Bronchial epithelial cell (primary cell): ENCODE results near the gene GABRB3. TPM values are rescaled to one million over a fixed set of nuclear protein-coding genes. Genes with fewer than 3 reads are reported as not detected.

ENCODE experiments used
- DNase-seq: peaks from one replicate; pipeline ENCODE4 v3.0.0-alpha.2; 2010; ENCODE audit warnings: low read depth
- FAIRE-seq: peaks from 2 replicates; lab custom pipeline; 2011; peaks lifted over from hg19 to GRCh38; lab: Jason Lieb, UNC
- H3K27me3 ChIP-seq: 2 replicates; pipeline ENCODE4 v1.5.1; 2011; ENCODE audit warnings: low read length; ENCODE audit not compliant: control insufficient read depth, insufficient read depth
- H3K36me3 ChIP-seq: 2 replicates; pipeline ENCODE4 v1.5.1; 2011; ENCODE audit warnings: low read length; ENCODE audit not compliant: control insufficient read depth, insufficient read depth
- H3K4me3 ChIP-seq: 2 replicates; pipeline ENCODE4 v1.5.1; 2011; ENCODE audit warnings: mild to moderate bottlenecking, low read depth, low read length, control low read depth
- CTCF ChIP-seq: IDR thresholded peaks from 2 replicates; pipeline ENCODE4 v1.5.1; 2011; ENCODE audit warnings: mild to moderate bottlenecking, moderate library complexity, low read length, control low read depth, inconsistent platforms; ENCODE audit not compliant: insufficient read depth, severe bottlenecking
- total RNA-seq: library from RNA; depleted of rRNA; stranded (reverse); fragments of >200 nt; gene quantifications from 2 replicates; pipeline ENCODE4 v1.2.1, GENCODE V29; 2014

The GABRB3 gene
- total RNA-seq, 1 donor from 2014 or later, result 1.1 TPM

DNA sequence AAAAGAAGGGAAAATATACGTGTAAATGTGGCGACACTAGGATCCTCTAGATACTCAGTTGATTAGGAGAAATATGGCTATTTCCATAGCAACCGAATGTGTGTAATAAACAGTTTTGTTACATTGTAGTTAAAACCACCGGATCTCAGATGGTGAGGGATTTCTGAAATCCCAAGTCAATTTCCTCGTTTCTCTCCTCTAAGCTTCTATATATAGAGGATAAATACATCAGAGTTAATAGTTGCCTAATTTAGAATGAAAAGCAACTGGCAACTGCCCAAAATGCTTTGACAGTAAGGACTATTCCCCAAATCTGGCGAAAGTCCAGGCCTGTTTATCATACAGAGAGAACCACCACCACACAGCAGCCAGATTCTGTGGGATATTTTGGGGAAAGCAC, 112.6 kb downstream of the GABRB3 start:
- Histone ChIP-seq H3K27me3 (no peaks in the 10 kb centered on the region), H3K36me3 (no peaks in the 10 kb centered on the region), H3K4me3 (no peak overlapping the region)
- TF ChIP-seq CTCF, result no peak
- FAIRE-seq (no peak), DNase-seq (no peak)

- FAIRE-seq, result no peak
- H3K4me3 ChIP-seq, result no peak overlapping the region
- TF ChIP-seq CTCF, result no peak
- no peaks in the 10 kb centered on the region for H3K36me3 ChIP-seq
- H3K27me3 ChIP-seq, result no peaks in the 10 kb centered on the region
- no peak for DNase-seq
These were observed 114.6 kb downstream of the GABRB3 start for GRCh38 chr15:26658290-26658689.

DNA sequence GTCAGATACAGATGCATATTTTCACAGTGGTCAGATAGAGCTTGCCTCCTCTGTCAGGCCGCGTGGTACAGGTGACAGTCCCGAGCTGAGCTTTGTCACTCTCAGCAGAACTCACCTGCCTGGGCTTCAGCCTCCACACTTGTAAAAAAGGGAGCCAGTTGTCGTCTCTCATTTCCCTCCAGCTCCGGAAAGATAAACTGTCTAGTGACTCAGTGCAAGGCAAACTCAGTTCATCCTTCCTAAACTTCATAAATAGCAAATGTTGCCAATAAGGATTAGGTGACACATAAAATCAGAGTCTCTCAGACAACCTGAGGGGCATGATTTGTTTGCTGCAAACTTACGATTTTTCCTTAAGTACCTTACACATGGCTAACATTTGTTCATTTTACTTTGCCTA, 116.8 kb downstream of the GABRB3 start:
- no peaks in the 10 kb centered on the region for H3K27me3 ChIP-seq
- H3K36me3 ChIP-seq, result no peaks in the 10 kb centered on the region
- FAIRE-seq (no peak), DNase-seq (no peak)
- no peak overlapping the region for H3K4me3 ChIP-seq
- TF ChIP-seq CTCF, result no peak

- no peak for TF ChIP-seq CTCF
- H3K36me3 ChIP-seq, result no peaks in the 10 kb centered on the region
- DNase-seq (no peak), FAIRE-seq (no peak)
- no peaks in the 10 kb centered on the region for H3K27me3 ChIP-seq
- H3K4me3 ChIP-seq, result no peak overlapping the region
These were observed 121.0 kb downstream of the GABRB3 start for GRCh38 chr15:26651909-26652308.

- no peak for TF ChIP-seq CTCF
- DNase-seq, result no peak
- FAIRE-seq, result no peak
- H3K4me3 ChIP-seq, result no peak overlapping the region
- H3K27me3 ChIP-seq, result no peaks in the 10 kb centered on the region
- H3K36me3 ChIP-seq, result no peaks in the 10 kb centered on the region
These were observed 124.2 kb downstream of the GABRB3 start for GRCh38 chr15:26648676-26649075.

- Histone ChIP-seq H3K27me3 (no peaks in the 10 kb centered on the region), H3K4me3 (no peak overlapping the region), H3K36me3 (no peaks in the 10 kb centered on the region)
- no peak for TF ChIP-seq CTCF
- FAIRE-seq (no peak), DNase-seq (no peak)
These were observed 127.9 kb downstream of the GABRB3 start for GRCh38 chr15:26644948-26645347.
